HCT116 (cell line): ENCODE data around the gene TGFBR3L.

Source experiments
- CTCF ChIP-seq, 3 experiments: fragments of 200-600 bp in 1 of 3; sonication (generic) in 1 of 3; IDR thresholded peaks in 2 of 3; conservative IDR thresholded peaks in 1 of 3; 2 replicates each; pipeline ENCODE4 v1.5.1; 2012 to 2017; ENCODE audit warnings: low read depth in 2 of 3, low read length in 2 of 3, antibody characterized with exemption in 1 of 3, borderline replicate concordance in 1 of 3, control low read depth in 1 of 3, mild to moderate bottlenecking in 1 of 3, mixed read lengths in 1 of 3, mixed run types in 1 of 3, moderate library complexity in 1 of 3; ENCODE audit not compliant: insufficient read depth in 1 of 3
- TCF7L2 ChIP-seq: IDR thresholded peaks from 2 replicates; pipeline ENCODE4 v1.7.0; 2011; ENCODE audit warnings: borderline replicate concordance, inconsistent platforms; ENCODE audit not compliant: insufficient read depth, insufficient read length; ENCODE audit errors: extremely low read depth

GRCh38 chr19:7934766-7935165 is 20.1 kb downstream of the TGFBR3L start:
- TF ChIP-seq TCF7L2 (no peak), CTCF (IDR thresholded peaks at IDR 0.05 in 2 of 3, conservative IDR thresholded peaks at IDR 0.05 in 1 of 3; ENCODE audit: borderline replicate concordance in 1 of 3, insufficient read depth in 1 of 3, low read depth in 2 of 3, low read length in 2 of 3) (no peak)
